GM19395 (cell line): Measurements from ENCODE around the gene RGS6.

Experiments
- ATAC-seq: cut with Tn5 transposase; IDR thresholded peaks from one replicate; pipeline ENCODE4 v1.9.1; 2021; ENCODE audit warnings: mild to moderate bottlenecking, moderate library complexity; ENCODE audit not compliant: unreplicated experiment

RGS6 gene

GRCh38 chr14:72013721-72014345 lies 81.6 kb downstream of the RGS6 start:
- ATAC-seq = no peak

DNA sequence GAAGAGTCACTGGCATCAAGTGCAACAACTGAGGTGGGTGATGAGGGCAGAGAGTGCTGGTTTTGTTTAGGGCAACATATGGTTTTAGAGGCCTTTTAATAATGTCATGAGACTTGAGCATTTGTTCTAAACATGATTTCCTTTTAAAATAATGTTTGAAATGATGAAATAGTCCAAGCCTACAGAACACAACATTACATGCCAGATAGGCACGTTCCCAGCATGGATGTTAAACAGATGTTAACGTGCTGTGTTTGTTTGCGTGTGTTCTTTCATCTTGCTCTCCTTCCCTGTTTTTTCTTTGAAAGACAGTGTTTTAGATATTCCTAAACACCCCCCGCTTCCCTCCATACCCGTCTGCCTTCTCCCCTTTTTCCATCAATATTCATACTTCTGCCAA lies 82.3 kb downstream of the RGS6 start:
- ATAC-seq = no peak

GRCh38 chr14:72017290-72017689 lies 85.1 kb downstream of the RGS6 start:
- ATAC-seq = no peak

GRCh38 chr14:72023128-72024042 lies 91.2 kb downstream of the RGS6 start:
- ATAC-seq = no peak

- ATAC-seq = no peak
Measured at GRCh38 chr14:72024043-72024407, 91.8 kb downstream of the RGS6 start.

DNA sequence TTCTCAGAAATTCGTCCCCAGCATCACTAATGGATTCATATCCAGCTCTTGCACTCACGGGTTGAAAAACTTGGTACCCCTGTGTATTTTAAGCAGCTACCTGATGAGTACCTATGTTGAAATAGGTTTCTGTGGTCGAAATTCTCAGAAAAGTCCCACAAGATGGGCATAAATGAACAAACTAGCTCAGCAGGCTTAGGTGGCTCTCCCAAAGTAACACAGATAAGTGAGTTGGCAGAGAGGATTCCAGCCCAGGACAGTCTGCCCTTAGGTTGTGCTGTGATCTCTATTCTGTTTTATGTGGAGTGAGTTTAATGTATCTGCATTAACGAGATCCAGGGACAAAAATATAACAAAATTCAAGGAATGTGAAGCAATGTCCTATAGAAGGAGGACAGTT lies 92.3 kb downstream of the RGS6 start:
- ATAC-seq = no peak

DNA sequence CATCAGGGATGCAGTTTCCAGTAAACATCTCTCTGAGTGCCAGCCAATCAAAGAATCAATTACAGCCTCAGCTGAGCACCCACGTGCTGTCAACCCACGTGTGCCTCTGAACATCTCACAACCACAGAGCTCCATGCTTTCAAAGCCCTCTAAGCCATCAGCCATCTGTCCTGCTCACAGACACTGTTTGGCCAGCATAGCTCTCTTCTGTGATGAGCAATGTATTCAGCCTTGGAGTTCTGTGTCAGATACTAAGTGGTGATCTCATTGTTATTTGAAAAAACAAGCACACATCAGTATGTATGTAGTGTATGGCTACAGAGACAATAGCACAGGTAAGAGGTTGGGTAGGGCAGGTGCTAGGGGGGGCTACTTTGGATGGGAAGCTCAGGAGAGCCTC lies 94.3 kb downstream of the RGS6 start:
- no peak for ATAC-seq

- ATAC-seq = no peak
Measured at GRCh38 chr14:72027061-72027460, 94.8 kb downstream of the RGS6 start.

DNA sequence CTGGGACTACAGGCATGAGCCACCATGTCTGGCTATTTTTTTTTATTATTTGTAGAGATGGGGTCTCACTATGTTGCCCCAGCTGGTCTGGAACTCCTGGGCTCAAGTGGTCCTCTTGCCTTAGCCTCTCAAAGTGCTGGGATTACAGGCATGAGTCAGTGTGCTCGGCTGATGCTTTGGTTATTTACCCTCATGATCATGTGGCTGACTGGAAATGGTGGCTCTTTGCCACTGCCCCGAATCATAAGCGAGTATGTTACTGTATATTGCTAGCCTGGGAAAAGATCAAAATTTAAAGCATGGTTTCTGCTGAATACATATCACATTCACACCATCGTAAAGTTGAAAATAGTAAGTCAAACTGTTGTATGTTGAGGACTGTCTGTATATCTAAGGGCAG lies 101.1 kb downstream of the RGS6 start:
- ATAC-seq = no peak

DNA sequence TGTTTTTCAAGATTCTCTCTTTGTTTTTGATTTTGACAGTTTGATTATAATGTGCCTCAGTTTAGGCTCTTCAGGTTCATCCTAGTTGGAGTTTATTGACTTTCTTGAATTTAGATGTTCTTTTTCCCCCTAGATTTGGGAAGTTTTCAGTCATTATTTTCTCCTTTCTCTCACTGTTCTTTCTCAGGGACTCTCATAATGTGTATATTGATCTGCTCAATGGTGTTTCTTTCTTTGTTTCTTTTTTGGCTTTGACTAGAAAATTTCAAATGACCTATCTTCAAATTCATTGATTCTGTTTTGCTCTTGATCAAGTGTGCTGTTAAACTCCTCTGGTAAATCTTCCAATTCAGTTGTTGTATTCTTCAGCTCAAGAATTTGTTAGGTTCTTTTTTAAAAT lies 108.3 kb downstream of the RGS6 start:
- no peak for ATAC-seq

- ATAC-seq = no peak
Measured at GRCh38 chr14:72045271-72045670, 113.0 kb downstream of the RGS6 start.

DNA sequence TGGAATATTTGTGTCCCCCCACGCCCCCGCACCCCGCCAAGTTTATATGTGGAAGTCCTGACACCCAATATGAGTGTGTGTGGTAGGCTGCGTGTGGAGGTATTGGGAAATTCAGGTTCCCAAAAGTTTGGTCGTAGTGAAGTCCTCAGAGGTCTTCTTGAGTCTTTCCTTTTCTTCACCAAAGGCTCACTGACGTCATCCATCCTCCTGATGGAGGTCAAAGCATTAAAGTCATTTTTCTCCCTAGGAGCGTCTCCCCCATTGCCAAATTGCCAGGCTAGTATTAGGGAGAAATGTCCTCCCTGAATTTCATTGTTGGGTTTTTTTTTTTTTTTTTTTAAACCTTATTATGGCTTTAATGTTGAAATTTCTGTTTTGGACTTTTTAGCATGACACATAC lies 113.7 kb downstream of the RGS6 start:
- ATAC-seq = no peak

DNA sequence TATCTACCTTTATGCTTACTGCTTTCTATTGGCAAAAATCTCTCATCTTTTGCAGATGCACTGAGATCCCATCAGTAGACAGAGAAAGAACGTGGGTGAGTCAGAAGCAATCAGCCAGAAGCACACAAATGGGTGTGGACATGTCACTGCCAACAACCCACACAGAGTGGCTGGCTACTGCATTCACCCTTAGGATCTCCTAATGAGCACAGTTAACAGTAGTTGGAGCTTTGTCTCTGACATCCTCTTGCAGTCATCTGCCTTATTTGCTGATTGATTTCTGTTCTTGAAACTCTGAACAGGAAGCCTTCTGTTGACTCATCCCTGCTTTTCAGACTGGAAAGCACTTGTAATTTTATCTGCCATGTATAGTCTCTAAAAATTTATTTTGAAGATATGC lies 117.2 kb downstream of the RGS6 start:
- ATAC-seq = no peak

- ATAC-seq = no peak
Measured at GRCh38 chr14:72052356-72052755, 120.1 kb downstream of the RGS6 start.

DNA sequence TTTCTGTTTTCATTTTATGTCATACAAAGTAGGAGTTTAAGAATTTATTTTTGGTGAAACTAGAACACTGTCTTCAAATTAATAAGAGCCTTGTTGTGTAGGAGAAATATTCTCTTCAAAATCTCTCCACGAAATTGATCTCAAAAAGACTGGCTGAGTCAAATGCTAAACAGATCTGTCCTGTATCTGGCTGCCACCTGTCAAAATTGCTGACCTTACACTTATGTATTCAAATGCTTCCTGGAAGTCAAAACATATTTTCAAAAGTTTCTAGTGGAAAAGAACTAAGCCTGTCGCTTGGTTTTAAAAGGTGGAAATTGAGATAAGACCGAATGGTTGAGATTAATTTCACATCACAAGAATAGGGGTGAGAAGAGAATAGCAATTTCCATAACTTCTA lies 121.4 kb downstream of the RGS6 start:
- no peak for ATAC-seq

GRCh38 chr14:72054911-72055310 lies 122.7 kb downstream of the RGS6 start:
- ATAC-seq = no peak

DNA sequence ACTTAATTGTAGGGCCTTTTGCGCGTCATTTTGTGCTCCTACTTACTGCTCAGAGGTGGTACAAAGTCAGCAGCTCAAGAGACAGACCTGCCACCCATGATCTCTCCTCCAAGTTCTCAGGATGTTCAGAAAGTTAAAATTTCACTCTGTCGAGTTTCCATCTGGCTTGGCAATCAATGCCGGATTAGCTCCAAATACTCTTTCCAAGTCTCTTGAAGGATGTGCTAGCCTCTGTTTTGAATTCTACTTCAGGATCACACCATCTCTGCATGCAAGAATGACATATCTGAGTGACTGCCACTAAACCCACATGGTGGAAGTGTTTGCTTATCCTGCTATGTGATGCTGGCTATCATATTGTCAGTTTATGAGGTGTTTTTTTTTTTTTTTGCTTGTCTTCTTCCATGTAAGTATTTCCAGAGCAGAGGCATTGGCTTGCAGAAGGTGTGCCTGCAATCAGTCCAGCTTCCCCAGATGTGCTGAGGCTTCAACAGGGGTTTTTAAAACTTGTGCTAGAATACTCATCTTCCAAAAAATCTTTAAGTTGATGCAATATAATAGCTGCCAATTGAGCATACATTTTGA lies 125.6 kb downstream of the RGS6 start:
- ATAC-seq = no peak

DNA sequence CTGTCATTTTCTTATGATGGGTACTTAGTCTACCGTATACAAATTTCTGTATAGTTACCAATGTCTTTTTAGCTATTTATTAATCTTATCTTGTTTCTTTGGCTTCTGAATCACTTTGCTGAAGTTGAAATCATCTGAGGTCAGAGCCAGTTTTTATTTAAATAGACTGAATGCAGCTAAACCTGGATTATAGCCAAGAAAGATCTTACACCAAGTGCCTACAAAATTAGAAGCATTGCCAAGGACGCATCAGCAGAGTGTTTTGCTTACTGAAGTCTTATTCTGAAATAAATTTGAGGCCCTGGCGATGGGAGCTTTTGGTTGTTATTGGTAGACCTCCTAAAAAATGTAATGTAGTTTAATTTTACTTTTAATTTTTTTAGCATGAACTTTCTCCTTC lies 128.2 kb downstream of the RGS6 start:
- ATAC-seq = no peak

DNA sequence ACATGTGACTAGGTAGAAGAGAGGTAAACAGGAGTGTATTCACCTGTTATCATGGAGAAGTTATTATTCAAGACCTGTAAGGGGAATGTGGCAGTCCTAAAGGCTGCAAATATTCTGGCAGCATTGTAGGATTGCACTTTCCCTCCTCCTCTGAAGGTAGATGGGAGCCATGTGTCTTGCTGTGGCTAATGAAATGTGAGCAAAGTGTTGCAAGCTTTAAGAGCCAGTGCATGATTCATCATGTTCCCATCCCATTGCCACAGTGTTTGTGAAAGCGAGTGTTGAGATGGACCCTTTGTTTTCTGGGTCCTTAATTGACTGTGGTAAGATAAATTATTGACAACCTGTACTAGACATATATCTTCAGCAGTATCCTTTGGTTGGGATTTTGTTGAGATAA lies 128.7 kb downstream of the RGS6 start:
- no peak for ATAC-seq

- no peak for ATAC-seq
Measured at GRCh38 chr14:72061718-72062117, 129.5 kb downstream of the RGS6 start.

GRCh38 chr14:72063761-72064282 lies 131.6 kb downstream of the RGS6 start:
- ATAC-seq = no peak

- no peak for ATAC-seq
Measured at GRCh38 chr14:72064501-72064900, 132.3 kb downstream of the RGS6 start.
